ENCODE results near the gene HIPK2.

The HIPK2 gene

DNA sequence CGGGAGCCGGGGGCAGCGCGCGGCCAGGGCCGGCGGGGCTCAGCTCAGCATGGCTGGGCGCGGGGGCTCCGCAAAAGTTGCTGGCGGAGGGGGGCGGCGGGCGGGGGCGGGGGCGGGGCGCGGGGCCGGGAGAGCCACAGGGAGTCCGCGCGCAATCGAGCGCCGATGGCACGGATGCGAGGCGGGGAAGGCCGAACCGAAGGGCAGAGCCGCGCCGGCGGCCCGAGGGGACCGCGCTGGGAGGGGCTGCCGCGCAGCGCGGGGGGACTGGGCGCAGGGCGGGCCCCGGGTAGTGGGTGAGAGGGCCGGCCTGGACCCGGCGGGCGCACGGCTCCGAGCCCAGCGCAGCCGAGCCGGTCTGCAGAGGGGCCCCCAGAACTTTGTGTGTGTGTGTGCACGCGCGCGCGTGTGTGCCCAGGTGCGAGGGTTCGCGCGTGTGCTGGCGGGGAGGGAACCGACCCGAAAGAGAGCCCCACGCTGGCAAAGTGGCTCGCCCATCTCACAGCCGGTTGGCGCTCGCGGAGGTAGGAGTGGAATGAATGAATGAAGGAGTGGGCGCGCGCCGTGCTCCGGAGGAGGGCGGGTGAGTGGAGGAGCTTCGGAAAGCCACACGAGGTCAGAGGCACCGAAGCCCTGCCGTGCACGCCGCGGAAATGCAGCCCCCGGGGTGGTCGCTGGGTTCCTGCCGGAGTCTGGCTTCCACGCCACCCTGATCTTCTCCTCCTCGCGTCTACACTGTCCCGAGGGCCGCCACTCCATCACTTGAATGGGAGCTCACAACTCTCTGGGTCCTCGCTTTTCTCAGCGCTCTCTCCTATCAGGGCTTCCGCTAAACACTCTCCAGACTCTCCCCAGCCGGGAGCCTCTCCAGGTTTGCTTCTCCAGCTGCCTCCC lies at the start of gene HIPK2:
Gene HIPK2, minus strand, starts transcription at position 51 of the 894 bp plus-strand sequence. CDS start 375 bp downstream, outside the sequence.
- peak; percentile 15 for DNase-seq

GRCh38 chr7:139827042-139827441 lies 49.2 kb upstream of the HIPK2 start:
- DNase-seq, result no peak

DNA sequence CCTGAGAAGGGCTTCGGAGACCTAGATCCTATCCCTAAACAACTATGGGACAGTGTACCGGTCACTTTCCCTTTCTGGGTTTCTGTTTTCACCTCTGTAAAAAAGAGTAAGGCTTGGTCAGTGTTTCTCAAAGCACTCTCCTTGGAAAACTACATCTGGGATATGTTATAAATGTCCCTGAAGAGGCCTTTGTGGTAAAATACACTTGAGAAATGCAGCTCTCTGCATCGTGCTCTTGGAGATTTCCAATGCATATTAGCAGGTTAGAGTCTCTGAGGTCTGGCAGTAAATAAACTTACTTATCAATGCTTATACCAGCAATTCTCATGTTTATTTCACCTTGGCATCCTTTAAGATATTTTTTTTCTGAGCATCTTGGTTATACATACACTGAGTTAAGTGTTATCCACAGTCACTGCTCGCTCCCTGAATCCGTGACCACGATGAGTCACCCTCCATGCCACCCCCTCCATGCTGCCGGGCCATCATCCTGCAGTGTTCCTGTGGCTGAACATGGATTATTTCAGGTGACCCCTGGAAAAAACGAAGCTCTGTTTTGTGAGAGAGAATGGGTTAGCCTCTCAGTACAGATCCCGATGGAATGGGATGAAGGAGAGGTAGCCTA lies 48.0 kb upstream of the HIPK2 start:
- DNase-seq, result no peak

- no peak for DNase-seq
Measured at GRCh38 chr7:139823959-139824521, 46.2 kb upstream of the HIPK2 start.

DNA sequence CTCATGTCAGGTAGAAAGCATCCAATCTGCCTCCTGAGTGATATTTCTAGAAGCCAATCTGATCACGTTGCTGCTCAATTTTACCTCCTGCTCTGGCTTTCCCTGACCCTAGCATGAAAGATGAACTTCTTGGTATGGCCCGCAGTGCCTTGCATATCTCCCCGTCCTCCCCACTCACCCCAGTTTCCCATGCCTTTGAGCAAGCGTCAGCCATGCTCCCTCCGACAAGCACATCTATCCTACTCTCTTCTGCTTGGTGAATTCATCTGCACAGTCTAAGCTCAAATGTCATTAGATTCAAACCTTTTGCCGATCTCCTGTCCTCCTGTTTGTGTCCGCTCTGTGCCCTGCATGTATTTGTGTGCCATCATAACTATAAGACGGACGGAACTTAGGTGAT lies 45.1 kb upstream of the HIPK2 start:
- no peak for DNase-seq

DNA sequence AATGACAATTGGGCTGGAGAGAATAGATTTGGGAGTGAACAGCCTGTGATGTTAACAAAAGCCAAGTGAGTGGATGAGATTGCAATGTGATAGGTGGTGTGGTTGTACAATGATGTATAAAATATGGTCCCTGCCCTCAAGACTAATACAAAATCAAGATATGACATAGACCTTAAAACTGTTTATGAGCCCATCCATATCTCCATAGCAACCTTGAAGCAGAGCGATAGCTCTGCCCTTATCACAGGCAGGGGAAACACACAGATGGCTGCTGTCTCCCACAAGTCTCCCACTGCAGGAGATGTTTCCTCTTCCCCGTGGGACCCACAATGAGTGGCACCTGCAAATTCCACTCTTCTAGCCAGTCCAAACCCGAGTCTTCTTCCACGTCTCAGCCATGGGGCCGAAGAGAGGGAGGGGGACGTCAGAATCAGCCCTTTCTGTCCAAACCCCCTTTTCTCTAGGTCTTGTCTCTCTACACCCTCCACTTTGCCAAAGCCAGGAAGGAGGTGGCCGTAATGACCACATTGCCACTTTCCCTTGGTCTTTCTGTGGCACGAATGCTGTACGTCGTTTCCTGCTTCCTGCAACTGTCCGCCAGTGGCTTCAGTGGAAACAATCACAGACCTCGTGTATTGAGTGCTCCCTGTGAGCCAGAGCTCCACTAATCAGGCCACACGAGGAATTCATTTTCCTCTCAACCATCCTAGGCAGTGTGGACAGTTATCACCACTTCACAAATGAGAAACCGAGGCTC lies 43.7 kb upstream of the HIPK2 start:
- DNase-seq, result no peak

DNA sequence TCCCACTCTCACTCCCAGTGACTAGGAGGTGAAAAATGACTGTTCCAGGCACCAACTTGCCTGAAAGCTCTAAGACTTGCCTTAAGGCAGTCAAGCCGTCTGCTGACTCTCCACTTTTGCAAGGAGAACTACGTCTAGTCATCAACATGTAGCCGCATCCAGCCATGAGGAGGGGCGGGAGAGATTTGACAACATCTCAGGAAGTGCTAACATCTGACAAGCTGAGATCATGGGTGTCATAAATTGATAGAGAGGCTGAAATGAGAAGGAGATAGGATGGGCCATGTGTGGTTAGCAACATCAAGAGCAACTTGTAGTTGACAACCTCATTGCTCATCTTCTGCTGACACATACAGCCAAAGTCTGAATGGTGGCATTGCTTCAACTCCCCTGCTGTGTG lies 42.3 kb upstream of the HIPK2 start:
- DNase-seq, result no peak

GRCh38 chr7:139817249-139817648 lies 39.5 kb upstream of the HIPK2 start:
- no peak for DNase-seq

DNA sequence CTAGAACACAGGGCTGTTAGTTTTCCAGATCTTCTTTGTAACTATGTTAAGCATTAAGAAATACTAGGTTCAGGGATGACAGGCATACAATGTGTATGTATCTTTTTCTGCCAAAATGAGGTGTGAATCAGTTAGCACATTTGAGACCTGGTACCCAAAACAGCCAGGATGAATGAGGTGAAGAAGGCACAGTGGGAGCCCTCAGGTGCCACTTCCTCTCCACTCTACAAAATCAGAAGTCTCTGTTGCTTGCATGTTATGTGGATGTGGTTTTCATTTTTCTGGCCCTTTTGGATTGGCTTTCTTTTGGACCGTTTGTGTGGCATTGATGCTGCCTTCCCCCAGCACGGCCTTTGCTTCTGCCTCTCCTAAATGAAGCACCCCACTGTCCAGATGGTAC lies 35.9 kb upstream of the HIPK2 start:
- no peak for DNase-seq

DNA sequence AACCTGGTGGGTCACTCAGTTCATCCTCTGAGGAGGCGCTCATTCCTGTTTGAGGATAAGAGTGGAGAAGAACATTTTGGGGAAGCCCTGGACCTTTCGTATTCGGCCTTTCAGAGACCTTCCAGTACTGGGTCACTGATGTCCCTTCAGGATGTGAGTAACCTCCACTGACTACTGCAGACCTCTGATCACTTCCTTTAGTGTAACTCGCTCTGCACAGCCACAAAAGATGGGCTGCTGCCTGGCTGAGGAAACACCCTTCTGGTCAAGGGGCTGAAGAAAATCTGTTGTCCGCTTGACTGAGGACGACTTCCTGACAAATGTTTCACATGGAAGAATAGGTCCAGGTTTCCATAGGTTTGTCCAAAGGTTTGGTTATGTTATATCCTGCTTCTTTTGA lies 35.4 kb upstream of the HIPK2 start:
- DNase-seq, result no peak

GRCh38 chr7:139811066-139811465 lies 33.3 kb upstream of the HIPK2 start:
- DNase-seq, result peak; percentile 82

DNA sequence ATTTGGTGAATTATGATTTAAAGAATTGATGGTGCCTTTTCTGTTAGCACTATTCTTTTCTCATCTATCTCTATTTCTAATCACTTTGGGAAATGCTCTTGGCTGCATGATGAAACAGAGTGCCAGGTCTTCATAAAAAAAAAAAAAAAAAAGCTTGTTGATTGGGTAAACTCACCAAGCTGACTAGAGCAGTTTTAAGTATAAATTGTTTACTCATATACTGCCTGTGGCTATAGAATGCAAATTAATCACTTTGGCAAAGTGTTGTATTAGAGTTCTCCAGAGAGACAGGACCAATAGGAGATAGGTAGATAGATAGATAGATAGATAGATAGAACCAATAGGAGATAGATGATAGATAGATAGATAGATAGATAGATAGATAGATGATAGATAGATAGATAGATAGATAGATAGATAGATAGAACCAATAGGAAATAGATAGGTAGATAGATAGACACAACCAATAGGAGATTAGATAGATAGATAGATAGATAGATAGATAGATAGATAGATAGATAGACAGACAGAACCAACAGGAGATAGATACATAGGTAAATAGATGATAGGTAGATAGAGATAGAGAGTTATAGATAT lies 31.1 kb upstream of the HIPK2 start:
- no peak for DNase-seq

DNA sequence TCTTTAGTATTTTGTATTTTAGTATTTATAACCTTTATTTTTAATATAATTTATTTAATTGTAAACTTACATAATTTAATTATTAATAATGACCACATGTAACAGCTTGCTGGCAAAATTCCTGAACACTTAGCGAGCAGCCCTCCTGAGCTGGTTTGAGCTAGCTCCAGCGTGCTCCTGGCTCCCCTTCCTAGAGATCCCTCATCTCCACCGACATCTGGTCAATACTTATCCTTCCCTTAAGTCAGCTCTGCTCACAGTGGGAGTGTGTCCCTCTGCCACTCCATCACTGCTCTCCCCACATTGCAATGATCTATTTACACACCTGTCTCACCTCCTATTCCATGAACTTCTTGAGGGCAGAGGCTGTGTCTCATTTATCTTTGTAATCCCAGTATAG lies 30.6 kb upstream of the HIPK2 start:
- DNase-seq, result no peak

DNA sequence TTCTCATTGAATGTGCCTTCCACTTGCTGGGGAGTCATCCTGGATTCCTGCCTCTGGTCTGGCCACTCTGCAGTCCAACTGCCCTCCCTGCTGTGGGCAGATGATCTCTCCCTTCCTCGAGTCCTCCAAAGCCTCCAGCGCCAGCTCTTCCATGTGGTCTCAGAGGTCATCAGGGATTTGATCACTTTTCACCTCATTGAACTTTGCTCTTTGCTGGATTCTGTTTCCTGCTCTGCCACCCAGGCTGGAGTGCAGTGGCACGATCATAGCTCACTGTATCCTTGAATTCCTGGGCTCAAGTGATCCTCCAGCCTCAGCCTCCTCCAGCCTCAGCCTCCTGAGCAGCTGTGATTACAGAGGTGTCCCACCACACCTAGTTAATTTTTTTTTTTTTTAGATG lies 29.2 kb upstream of the HIPK2 start:
- DNase-seq, result no peak

GRCh38 chr7:139804571-139804970 lies 26.8 kb upstream of the HIPK2 start:
- no peak for DNase-seq

GRCh38 chr7:139799586-139799985 lies 21.8 kb upstream of the HIPK2 start:
- DNase-seq, result peak; percentile 95

- no peak for DNase-seq
Measured at GRCh38 chr7:139798892-139799291, 21.1 kb upstream of the HIPK2 start.

- DNase-seq, result no peak
Measured at GRCh38 chr7:139798221-139798620, 20.4 kb upstream of the HIPK2 start.

- no peak for DNase-seq
Measured at GRCh38 chr7:139797607-139798006, 19.8 kb upstream of the HIPK2 start.

DNA sequence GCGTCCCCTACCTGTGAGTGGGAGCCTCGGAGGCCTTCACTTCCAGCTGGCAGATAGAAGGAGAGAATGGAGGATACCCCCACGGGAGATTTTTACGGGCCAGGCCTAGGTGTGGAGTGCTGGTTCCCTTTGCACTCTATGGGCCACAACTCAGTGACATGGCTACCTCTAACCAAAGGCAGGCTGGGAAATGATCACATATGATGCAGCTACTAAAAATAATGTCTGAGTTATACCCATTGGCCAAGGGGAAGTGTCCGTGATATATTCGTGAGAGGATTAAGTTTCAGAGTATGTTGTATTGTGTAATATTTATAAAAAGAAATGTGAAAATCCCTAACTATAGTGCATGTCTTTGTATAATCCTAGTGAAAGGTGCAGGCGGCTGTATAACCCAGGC lies 13.5 kb upstream of the HIPK2 start:
- peak; percentile 90 for DNase-seq

DNA sequence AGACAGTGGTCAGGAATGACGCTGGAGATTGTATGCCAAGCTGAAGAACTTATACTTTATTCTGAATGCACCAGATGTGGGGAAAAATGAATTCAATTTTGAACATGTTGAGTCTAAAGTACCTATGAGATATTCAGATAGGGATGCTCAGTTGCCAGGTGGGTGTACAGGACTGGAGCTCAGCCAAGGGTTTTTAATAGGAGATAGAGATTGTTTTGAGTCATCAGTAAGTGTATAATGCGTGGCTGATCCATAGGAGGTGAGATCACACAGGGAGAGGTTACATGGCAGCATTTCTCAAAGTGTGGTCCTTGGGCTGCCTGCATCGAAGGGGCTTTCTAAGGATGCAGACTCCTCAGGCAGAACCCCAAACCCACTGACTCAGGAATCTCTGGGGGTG lies 6.8 kb upstream of the HIPK2 start:
- no peak for DNase-seq

GRCh38 chr7:139783647-139784385 lies 6.0 kb upstream of the HIPK2 start:
- no peak for DNase-seq

All from MV-4-11 (cell line).